HEK293 (cell line): ENCODE data around the gene CAPN7.
A peak's percentile ranks its signal among the peaks of the same experiment; 100 is the strongest.

Source experiments
- CTCF ChIA-PET: fragments of 350-600 bp; formaldehyde crosslinking; extraction: SDS; loops from one replicate; lab custom pipeline; 2021; ENCODE audit warnings: antibody characterized with exemption; lab: Yijun Ruan, JAX
- POLR2A ChIA-PET: fragments of 300-600 bp; formaldehyde crosslinking; extraction: SDS; loops from one replicate; lab custom pipeline; 2020; ENCODE audit warnings: antibody characterized with exemption, inconsistent platforms; lab: Yijun Ruan, JAX
- H3K27ac ChIP-seq: fragments of 200-500 bp; sonication (Bioruptor generic); 2 replicates; pipeline ENCODE4 v1.5.1; 2014; ENCODE audit warnings: low read depth, low read length, control low read depth, inconsistent platforms; ENCODE audit errors: extremely low read depth
- H3K36me3 ChIP-seq, 2 experiments: fragments of 200-500 bp in 1 of 2; sonication (Bioruptor generic) in 1 of 2; 1 replicate in 1 of 2; 2 replicates in 1 of 2; pipeline ENCODE4 v1.5.1; 2014 to 2017; ENCODE audit warnings: inconsistent platforms in 2 of 2, low read length in 2 of 2; ENCODE audit not compliant: control insufficient read depth in 2 of 2, insufficient read depth in 1 of 2
- H3K4me1 ChIP-seq: fragments of 200-500 bp; sonication (Bioruptor generic); 2 replicates; pipeline ENCODE4 v1.5.1; 2014; ENCODE audit warnings: mild to moderate bottlenecking, low read length, inconsistent platforms; ENCODE audit not compliant: control insufficient read depth, insufficient read depth
- H3K4me3 ChIP-seq: 2 replicates; pipeline ENCODE4 v1.5.1; 2011; ENCODE audit warnings: low read depth, mild to moderate bottlenecking, control low read depth, low read length, moderate library complexity
- H3K9me3 ChIP-seq: fragments of 200-500 bp; sonication (Bioruptor generic); 2 replicates; pipeline ENCODE4 v1.5.1; 2014; ENCODE audit warnings: low read depth, low read length, inconsistent platforms; ENCODE audit not compliant: control insufficient read depth, insufficient read depth
- GFI1B ChIP-seq: fragments of 450-650 bp; formaldehyde crosslinking; IDR thresholded peaks from 2 replicates; pipeline ENCODE4 v1.5.1; 2016; ENCODE audit warnings: missing biosample characterization, missing genetic modification characterization
- GLI2 ChIP-seq: fragments of 450-650 bp; formaldehyde crosslinking; IDR thresholded peaks from 2 replicates; pipeline ENCODE4; 2017; ENCODE audit warnings: missing biosample characterization, missing genetic modification characterization, low read depth, borderline replicate concordance
- KLF16 ChIP-seq: fragments of 450-650 bp; formaldehyde crosslinking; IDR thresholded peaks from 2 replicates; pipeline ENCODE4 v1.5.1; 2017; ENCODE audit warnings: missing biosample characterization, missing genetic modification characterization
- MZF1 ChIP-seq: fragments of 450-650 bp; formaldehyde crosslinking; IDR thresholded peaks from 2 replicates; pipeline ENCODE4 v1.5.1; 2017; ENCODE audit warnings: missing biosample characterization, missing genetic modification characterization, borderline replicate concordance
- SETDB1 ChIP-seq: IDR thresholded peaks from one replicate; pipeline ENCODE4 v1.6.1; 2017; ENCODE audit warnings: mild to moderate bottlenecking, low read length, moderate library complexity, mixed read lengths; ENCODE audit not compliant: insufficient read length
- ZBTB8A ChIP-seq: fragments of 450-650 bp; formaldehyde crosslinking; IDR thresholded peaks from 2 replicates; pipeline ENCODE4 v1.5.1; 2016; ENCODE audit warnings: missing biosample characterization, missing genetic modification characterization
- ZNF121 ChIP-seq: fragments of 450-650 bp; formaldehyde crosslinking; IDR thresholded peaks from 2 replicates; pipeline ENCODE4 v1.5.1; 2016; ENCODE audit warnings: missing biosample characterization, missing genetic modification characterization
- ZNF221 ChIP-seq: fragments of 450-650 bp; formaldehyde crosslinking; IDR thresholded peaks from 2 replicates; pipeline ENCODE4 v1.5.1; 2017; ENCODE audit warnings: missing biosample characterization, missing genetic modification characterization, borderline replicate concordance
- ZNF292 ChIP-seq: fragments of 450-650 bp; formaldehyde crosslinking; IDR thresholded peaks from 2 replicates; pipeline ENCODE4 v1.5.1; 2016; ENCODE audit warnings: low read depth, missing biosample characterization, missing genetic modification characterization, borderline replicate concordance
- ZNF324 ChIP-seq: fragments of 450-650 bp; formaldehyde crosslinking; IDR thresholded peaks from 2 replicates; pipeline ENCODE4 v1.5.1; 2016; ENCODE audit warnings: missing biosample characterization, missing genetic modification characterization
- ZNF571 ChIP-seq: fragments of 450-650 bp; formaldehyde crosslinking; IDR thresholded peaks from 2 replicates; pipeline ENCODE4 v1.5.0; 2017; ENCODE audit warnings: missing biosample characterization, missing genetic modification characterization
- ZNF621 ChIP-seq: fragments of 450-650 bp; formaldehyde crosslinking; IDR thresholded peaks from 2 replicates; pipeline ENCODE4 v1.5.1; 2017; ENCODE audit warnings: missing biosample characterization, missing genetic modification characterization
- ZNF670 ChIP-seq: fragments of 450-650 bp; formaldehyde crosslinking; IDR thresholded peaks from 2 replicates; pipeline ENCODE4 v1.5.1; 2016; ENCODE audit warnings: missing biosample characterization, missing genetic modification characterization, low read depth
- ZNF843 ChIP-seq: fragments of 450-650 bp; formaldehyde crosslinking; IDR thresholded peaks from 2 replicates; pipeline ENCODE4 v1.5.1; 2016; ENCODE audit warnings: missing biosample characterization, missing genetic modification characterization
- TF ChIP-seq, protein P1 (sequence below): fragments of 450-650 bp; formaldehyde crosslinking; IDR thresholded peaks from 2 replicates; pipeline ENCODE4 v1.5.1; 2016; ENCODE audit warnings: missing biosample characterization, missing genetic modification characterization
- TF ChIP-seq, protein P2 (sequence below): fragments of 450-650 bp; formaldehyde crosslinking; IDR thresholded peaks from 2 replicates; pipeline ENCODE4 v1.5.1; 2016; ENCODE audit warnings: missing biosample characterization, missing genetic modification characterization
- TF ChIP-seq, protein P3 (sequence below): fragments of 450-650 bp; formaldehyde crosslinking; IDR thresholded peaks from 2 replicates; pipeline ENCODE4 v1.5.1; 2017; ENCODE audit warnings: missing biosample characterization, missing genetic modification characterization

CAPN7 gene

DNA sequence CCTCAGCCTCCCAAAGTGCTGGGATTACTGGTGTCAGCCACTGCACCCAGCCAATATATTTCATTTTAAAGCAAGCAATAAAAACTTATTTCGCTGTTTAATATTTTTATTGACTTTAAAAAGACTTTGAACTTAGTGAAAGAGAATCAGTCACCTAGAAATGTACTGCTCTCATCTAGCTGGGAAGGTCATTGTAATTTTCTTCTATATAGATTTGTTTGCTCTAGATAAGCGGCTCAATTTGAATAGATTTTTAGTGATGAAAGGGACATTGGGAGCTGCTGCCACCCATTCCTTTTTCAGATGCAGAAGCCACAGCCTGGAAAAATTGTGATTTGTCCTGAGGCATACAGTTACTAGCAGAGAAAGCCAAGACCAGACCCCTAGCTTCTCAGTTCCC lies 40.1 kb downstream of the CAPN7 start (continued):
- no peak for TF ChIP-seq ZNF221 (tag by site-specific recombination)

DNA sequence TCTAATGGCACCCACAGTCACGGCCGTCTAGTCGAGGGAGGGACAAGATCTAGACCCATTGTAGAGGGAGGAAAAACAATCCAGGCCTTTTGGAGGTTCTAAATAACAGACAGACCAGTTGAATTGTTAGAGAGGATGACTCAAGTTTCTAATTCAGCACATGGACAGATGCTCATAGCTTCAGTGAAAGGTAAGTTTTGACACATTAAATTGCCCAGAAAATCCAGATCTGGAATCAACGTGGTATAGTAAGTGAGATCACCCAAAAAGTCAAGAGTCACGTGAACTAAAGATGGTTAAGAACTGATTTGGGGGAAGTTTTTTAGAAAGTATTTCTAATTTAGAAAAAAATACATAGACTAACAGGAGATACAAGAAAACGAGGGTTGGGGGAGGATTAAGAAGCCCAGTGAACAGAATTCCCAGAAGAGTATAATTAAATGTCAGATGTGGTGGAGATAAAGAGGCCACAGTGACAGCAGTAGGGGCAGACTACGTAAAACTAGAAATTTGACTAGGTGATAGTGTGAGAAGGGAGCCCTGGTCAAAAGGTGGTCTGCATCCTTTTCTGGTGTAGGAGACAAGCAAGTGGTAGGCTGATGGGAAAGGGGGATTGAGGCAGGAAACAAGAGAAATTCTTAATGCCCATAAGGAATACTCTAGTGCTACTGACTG lies 47.1 kb downstream of the CAPN7 start:
- CTCF ChIA-PET, result interaction anchor here (0.6 to 2.3 kb wide), 6 partner anchors 13 to 346 kb away, joined by 3 to 8 read pairs (median 3); no protein-coding TSS in a partner anchor
- no peak overlapping the region for H3K4me3 ChIP-seq
- POLR2A ChIA-PET, result no interaction called here
- H3K9me3 ChIP-seq, result no peaks in the 10 kb centered on the region
- H3K27ac ChIP-seq, result no peak overlapping the region
- no peak for TF ChIP-seq SETDB1
- TF ChIP-seq, protein P1, sequence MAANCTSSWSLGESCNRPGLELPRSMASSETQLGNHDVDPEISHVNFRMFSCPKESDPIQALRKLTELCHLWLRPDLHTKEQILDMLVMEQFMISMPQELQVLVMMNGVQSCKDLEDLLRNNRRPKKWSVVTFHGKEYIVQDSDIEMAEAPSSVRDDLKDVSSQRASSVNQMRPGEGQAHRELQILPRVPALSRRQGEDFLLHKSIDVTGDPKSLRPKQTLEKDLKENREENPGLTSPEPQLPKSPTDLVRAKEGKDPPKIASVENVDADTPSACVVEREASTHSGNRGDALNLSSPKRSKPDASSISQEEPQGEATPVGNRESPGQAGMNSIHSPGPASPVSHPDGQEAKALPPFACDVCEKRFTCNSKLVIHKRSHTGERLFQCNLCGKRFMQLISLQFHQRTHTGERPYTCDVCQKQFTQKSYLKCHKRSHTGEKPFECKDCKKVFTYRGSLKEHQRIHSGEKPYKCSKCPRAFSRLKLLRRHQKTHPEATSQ (tag by site-specific recombination), result no peak
- TF ChIP-seq, protein P2, sequence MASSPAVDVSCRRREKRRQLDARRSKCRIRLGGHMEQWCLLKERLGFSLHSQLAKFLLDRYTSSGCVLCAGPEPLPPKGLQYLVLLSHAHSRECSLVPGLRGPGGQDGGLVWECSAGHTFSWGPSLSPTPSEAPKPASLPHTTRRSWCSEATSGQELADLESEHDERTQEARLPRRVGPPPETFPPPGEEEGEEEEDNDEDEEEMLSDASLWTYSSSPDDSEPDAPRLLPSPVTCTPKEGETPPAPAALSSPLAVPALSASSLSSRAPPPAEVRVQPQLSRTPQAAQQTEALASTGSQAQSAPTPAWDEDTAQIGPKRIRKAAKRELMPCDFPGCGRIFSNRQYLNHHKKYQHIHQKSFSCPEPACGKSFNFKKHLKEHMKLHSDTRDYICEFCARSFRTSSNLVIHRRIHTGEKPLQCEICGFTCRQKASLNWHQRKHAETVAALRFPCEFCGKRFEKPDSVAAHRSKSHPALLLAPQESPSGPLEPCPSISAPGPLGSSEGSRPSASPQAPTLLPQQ, result no peak
- no peak for TF ChIP-seq ZNF324 (tag by site-specific recombination)
- TF ChIP-seq ZNF121, result no peak
- TF ChIP-seq GLI2 (tag by site-specific recombination), result no peak
- TF ChIP-seq ZNF670 (tag by site-specific recombination), result no peak
- no peak for TF ChIP-seq ZBTB8A (tag by site-specific recombination)
- TF ChIP-seq, protein P3, sequence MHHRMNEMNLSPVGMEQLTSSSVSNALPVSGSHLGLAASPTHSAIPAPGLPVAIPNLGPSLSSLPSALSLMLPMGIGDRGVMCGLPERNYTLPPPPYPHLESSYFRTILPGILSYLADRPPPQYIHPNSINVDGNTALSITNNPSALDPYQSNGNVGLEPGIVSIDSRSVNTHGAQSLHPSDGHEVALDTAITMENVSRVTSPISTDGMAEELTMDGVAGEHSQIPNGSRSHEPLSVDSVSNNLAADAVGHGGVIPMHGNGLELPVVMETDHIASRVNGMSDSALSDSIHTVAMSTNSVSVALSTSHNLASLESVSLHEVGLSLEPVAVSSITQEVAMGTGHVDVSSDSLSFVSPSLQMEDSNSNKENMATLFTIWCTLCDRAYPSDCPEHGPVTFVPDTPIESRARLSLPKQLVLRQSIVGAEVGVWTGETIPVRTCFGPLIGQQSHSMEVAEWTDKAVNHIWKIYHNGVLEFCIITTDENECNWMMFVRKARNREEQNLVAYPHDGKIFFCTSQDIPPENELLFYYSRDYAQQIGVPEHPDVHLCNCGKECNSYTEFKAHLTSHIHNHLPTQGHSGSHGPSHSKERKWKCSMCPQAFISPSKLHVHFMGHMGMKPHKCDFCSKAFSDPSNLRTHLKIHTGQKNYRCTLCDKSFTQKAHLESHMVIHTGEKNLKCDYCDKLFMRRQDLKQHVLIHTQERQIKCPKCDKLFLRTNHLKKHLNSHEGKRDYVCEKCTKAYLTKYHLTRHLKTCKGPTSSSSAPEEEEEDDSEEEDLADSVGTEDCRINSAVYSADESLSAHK, result no peak
- no peak for TF ChIP-seq ZNF571 (tag by site-specific recombination)
- TF ChIP-seq ZNF292 (tag by site-specific recombination), result no peak
- TF ChIP-seq ZNF843 (tag by site-specific recombination), result no peak
- no peak for TF ChIP-seq ZNF621
- TF ChIP-seq GFI1B (tag by site-specific recombination), result no peak
- TF ChIP-seq, all 188 proteins: peak for 0
- Histone ChIP-seq H3K4me1 (no peaks in the 10 kb centered on the region), H3K36me3 (peaks cover 61 to 97% of the 10 kb centered on the region in 2 experiments)

DNA sequence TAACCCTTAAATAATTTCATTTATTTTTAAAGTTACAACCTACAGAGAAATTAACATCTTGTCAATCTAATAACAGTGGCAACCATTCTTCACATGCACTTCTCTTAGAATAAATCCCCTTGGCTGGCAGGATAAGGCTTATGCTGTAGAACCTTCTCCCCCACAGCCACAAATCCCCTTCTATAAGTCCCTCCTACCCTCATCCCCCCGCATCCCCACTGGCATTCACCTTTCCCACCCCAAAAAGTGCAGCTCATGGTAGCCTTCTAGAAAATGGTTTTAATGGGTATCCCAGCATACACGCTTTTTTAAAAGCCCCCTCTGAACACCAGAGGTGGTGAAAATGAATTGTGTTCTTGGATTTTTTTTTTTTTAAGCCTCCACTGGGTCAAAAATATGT lies 49.2 kb downstream of the CAPN7 start:
- CTCF ChIA-PET, result interaction anchor here (1.3 to 5.0 kb wide), 2 partner anchors 12 to 14 kb away, joined by 6 to 26 read pairs; no protein-coding TSS in a partner anchor
- H3K4me1 ChIP-seq, result no peaks in the 10 kb centered on the region
- no peak overlapping the region for H3K4me3 ChIP-seq
- H3K9me3 ChIP-seq, result no peaks in the 10 kb centered on the region
- POLR2A ChIA-PET, result no interaction called here
- peaks cover 40 to 98% of the 10 kb centered on the region in 2 experiments for H3K36me3 ChIP-seq
- TF ChIP-seq KLF16 (tag by site-specific recombination) (no peak), MZF1 (tag by site-specific recombination) (0 out of 2 replicates have a peak, but pooled peaks have one; percentile 31)
- no peak overlapping the region for H3K27ac ChIP-seq
